Endothelial cell of umbilical vein (primary cell): ENCODE data around the gene HOXA10.

Source experiments
- GATA2 ChIP-seq: IDR thresholded peaks from 2 replicates; pipeline ENCODE4 v1.7.0; 2011; ENCODE audit warnings: low read depth, mild to moderate bottlenecking, moderate library complexity, mixed read lengths, low read length; ENCODE audit not compliant: insufficient read length, insufficient read depth
- MYC ChIP-seq: IDR thresholded peaks from one replicate; pipeline ENCODE4 v1.6.1; 2011; ENCODE audit warnings: mild to moderate bottlenecking, low read depth, low read length
- POLR2AphosphoS5 ChIP-seq: IDR thresholded peaks from 2 replicates; pipeline ENCODE4 v1.6.1; 2012; ENCODE audit warnings: low read depth, mild to moderate bottlenecking, control low read depth, low read length, moderate library complexity; ENCODE audit not compliant: insufficient read depth
- TF ChIP-seq, protein P1 (sequence below), 2 donors: IDR thresholded peaks; 1 replicate in 1 of 2; 2 replicates in 1 of 2; pipeline ENCODE4 v1.5.1; 2011; ENCODE audit warnings: low read length in 2 of 2, mild to moderate bottlenecking in 2 of 2, moderate library complexity in 2 of 2, control low read depth in 1 of 2, inconsistent platforms in 1 of 2, low read depth in 1 of 2; ENCODE audit not compliant: insufficient read depth in 1 of 2; ENCODE audit errors: extremely low read depth in 1 of 2

DNA sequence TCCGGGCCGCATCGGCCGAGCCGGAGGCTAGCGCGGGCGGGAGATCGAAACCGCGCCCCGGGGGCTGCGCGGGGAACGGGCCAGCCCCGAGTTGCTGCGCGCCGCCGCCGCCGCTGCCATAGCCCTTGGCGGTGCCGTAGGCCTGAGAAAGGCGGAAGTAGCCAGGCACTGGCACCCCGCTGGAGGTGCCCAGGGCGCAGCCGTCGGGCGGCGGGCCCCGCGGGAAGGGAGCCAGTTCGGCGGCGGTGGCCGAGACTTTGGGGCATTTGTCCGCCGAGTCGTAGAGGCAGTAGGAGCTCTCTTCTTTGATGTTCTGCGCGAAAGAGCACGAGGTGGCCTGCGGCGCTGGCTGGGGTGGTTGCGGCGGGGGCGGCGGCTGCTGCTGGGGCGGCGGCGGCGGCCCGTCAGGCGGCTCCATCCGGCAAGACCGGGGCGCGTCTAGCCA, 587 bp downstream of the HOXA10 start:
- TF ChIP-seq, protein P1, sequence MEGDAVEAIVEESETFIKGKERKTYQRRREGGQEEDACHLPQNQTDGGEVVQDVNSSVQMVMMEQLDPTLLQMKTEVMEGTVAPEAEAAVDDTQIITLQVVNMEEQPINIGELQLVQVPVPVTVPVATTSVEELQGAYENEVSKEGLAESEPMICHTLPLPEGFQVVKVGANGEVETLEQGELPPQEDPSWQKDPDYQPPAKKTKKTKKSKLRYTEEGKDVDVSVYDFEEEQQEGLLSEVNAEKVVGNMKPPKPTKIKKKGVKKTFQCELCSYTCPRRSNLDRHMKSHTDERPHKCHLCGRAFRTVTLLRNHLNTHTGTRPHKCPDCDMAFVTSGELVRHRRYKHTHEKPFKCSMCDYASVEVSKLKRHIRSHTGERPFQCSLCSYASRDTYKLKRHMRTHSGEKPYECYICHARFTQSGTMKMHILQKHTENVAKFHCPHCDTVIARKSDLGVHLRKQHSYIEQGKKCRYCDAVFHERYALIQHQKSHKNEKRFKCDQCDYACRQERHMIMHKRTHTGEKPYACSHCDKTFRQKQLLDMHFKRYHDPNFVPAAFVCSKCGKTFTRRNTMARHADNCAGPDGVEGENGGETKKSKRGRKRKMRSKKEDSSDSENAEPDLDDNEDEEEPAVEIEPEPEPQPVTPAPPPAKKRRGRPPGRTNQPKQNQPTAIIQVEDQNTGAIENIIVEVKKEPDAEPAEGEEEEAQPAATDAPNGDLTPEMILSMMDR (IDR thresholded peaks at IDR 0.05; ENCODE audit: extremely low read depth in 1 of 2, insufficient read depth in 1 of 2, low read depth in 1 of 2, low read length in 2 of 2), result no peak
- TF ChIP-seq GATA2 (no peak), POLR2AphosphoS5 (no peak), MYC (no peak)
